Panc1 (cell line): ENCODE results near the gene RAB40B. TPM values are rescaled to one million over a fixed set of nuclear protein-coding genes. Genes with fewer than 3 reads are reported as not detected.

Experiments
- ATAC-seq: fragments of 200-7000 bp; cut with Tn5 transposase; 2 replicates; pipeline ENCODE4 v1.9.1; 2020; ENCODE audit warnings: mild to moderate bottlenecking, moderate library complexity
- BruUV-seq: library from RNA; stranded (reverse); fragments of 400-500 nt; replicated peaks from 2 replicates; lab custom pipeline; 2021; lab: Mats Ljungman, UMichigan
- CTCF ChIA-PET: fragments of 300-600 bp; sonication (Branson Sonifier 250); formaldehyde crosslinking; loops from one replicate; lab custom pipeline; 2022; ENCODE audit warnings: antibody characterized with exemption; lab: Charles Lee
- POLR2A ChIA-PET: fragments of 300-600 bp; sonication (Branson Sonifier 250); formaldehyde crosslinking; loops from one replicate; lab custom pipeline; 2022; ENCODE audit warnings: antibody characterized with exemption; lab: Charles Lee
- DNase-seq: peaks from one replicate; pipeline ENCODE4 v3.0.0-alpha.2; 2010; ENCODE audit warnings: low read depth, low spot score
- H3K27ac ChIP-seq: 2 replicates; pipeline ENCODE4 v1.5.1; 2011; ENCODE audit warnings: mild to moderate bottlenecking, low read length, inconsistent platforms
- H3K27me3 ChIP-seq: fragments of 200-500 bp; sonication (Bioruptor generic); 2 replicates; pipeline ENCODE4 v1.6.0; 2014; ENCODE audit warnings: low read length, inconsistent platforms; ENCODE audit not compliant: control insufficient read depth, insufficient read depth
- H3K36me3 ChIP-seq: fragments of 200-500 bp; sonication (Bioruptor generic); 2 replicates; pipeline ENCODE4 v1.5.1; 2014; ENCODE audit warnings: inconsistent platforms, mild to moderate bottlenecking, low read length, moderate library complexity; ENCODE audit not compliant: control insufficient read depth, insufficient read depth
- H3K4me1 ChIP-seq: 2 replicates; pipeline ENCODE4 v1.5.1; 2011; ENCODE audit warnings: inconsistent platforms, mild to moderate bottlenecking, low read length, moderate library complexity; ENCODE audit not compliant: control insufficient read depth, insufficient read depth
- H3K4me3 ChIP-seq, 2 experiments: 2 replicates each; pipeline ENCODE4 v1.5.1; 2011 to 2012; ENCODE audit warnings: low read depth in 2 of 2, low read length in 2 of 2, mild to moderate bottlenecking in 2 of 2, inconsistent platforms in 1 of 2, moderate library complexity in 1 of 2
- H3K9me3 ChIP-seq: fragments of 200-500 bp; sonication (Bioruptor generic); 2 replicates; pipeline ENCODE4 v1.5.1; 2014; ENCODE audit warnings: low read depth, mild to moderate bottlenecking, inconsistent platforms, low read length, moderate library complexity; ENCODE audit not compliant: control insufficient read depth, insufficient read depth
- CTCF ChIP-seq: fragments of 450-650 bp; IDR thresholded peaks from 2 replicates; pipeline ENCODE4 v1.5.1; 2017; ENCODE audit warnings: mild to moderate bottlenecking
- POLR2AphosphoS5 ChIP-seq: IDR thresholded peaks from 2 replicates; pipeline ENCODE4 v1.6.1; 2012; ENCODE audit warnings: mild to moderate bottlenecking, low read depth, low read length, moderate library complexity
- REST ChIP-seq, 2 experiments: IDR thresholded peaks; 2 replicates each; pipeline ENCODE4 v1.6.1; 2011 to 2012; ENCODE audit warnings: low read depth in 2 of 2, control low read depth in 1 of 2, low read length in 1 of 2, mild to moderate bottlenecking in 1 of 2, moderate library complexity in 1 of 2; ENCODE audit not compliant: insufficient read depth in 1 of 2
- SIN3A ChIP-seq: IDR thresholded peaks from 2 replicates; pipeline ENCODE4 v1.6.1; 2012; ENCODE audit warnings: low read depth, mild to moderate bottlenecking, low read length, moderate library complexity, borderline replicate concordance; ENCODE audit not compliant: insufficient read depth
- TCF7L2 ChIP-seq: IDR thresholded peaks from 2 replicates; pipeline ENCODE4 v1.6.1; 2011; ENCODE audit warnings: mild to moderate bottlenecking, low read depth, low read length, inconsistent platforms
- in situ Hi-C: cut with HindIII; loops from 2 replicates; pipeline ENCODE4 v1.10.0; 2016; ENCODE audit warnings: low sequenced_read_pairs, low pct_unique_long_range_greater_than_20kb
- intact Hi-C: fragments of 100-400 bp; cut with micrococcal nuclease; formaldehyde crosslinking; loops from one replicate; pipeline ENCODE4 v1.10.0; 2022; ENCODE audit not compliant: unreplicated experiment
- total RNA-seq: library from RNA; stranded (reverse); gene quantifications from one replicate; pipeline ENCODE4 v1.2.1, GENCODE V29; 2021; ENCODE audit not compliant: unreplicated experiment

The RAB40B gene
- total RNA-seq, 1 experiment from 2014 or later, result 7.1 TPM

- Histone ChIP-seq H3K9me3 (no peaks in the 10 kb centered on the region), H3K4me3 (no peak overlapping the region), H3K4me1 (peaks cover 7% of the 10 kb centered on the region), H3K36me3 (no peaks in the 10 kb centered on the region), H3K27ac (no peak overlapping the region), H3K27me3 (no peaks in the 10 kb centered on the region)
- in situ Hi-C loops, result no loop called here
- no peak for DNase-seq
- ChIA-PET CTCF (interaction anchor here (0.6 to 1.4 kb wide), 2 partner anchors 11 to 25 kb away, joined by 4 to 6 read pairs; no protein-coding TSS in a partner anchor), POLR2A (interaction anchor here (0.6 kb wide), 1 partner anchor 383 kb away, joined by 10 read pairs; no protein-coding TSS in a partner anchor)
- no peak for ATAC-seq
- BruUV-seq, result no TSS peak
- intact Hi-C loops, result no loop called here
- TF ChIP-seq POLR2AphosphoS5 (no peak), TCF7L2 (no peak), REST (IDR thresholded peaks at IDR 0.05; ENCODE audit: insufficient read depth in 1 of 2, low read depth in 2 of 2, low read length in 1 of 2) (no peak), CTCF (no peak), SIN3A (no peak)
These were observed 40.6 kb downstream of the RAB40B start for GRCh38 chr17:82657926-82658325.

- TF ChIP-seq SIN3A (no peak), REST (IDR thresholded peaks at IDR 0.05; ENCODE audit: insufficient read depth in 1 of 2, low read depth in 2 of 2, low read length in 1 of 2) (no peak), TCF7L2 (no peak), CTCF (no peak), POLR2AphosphoS5 (no peak)
- Histone ChIP-seq H3K4me1 (peaks cover 7% of the 10 kb centered on the region), H3K9me3 (no peaks in the 10 kb centered on the region), H3K36me3 (no peaks in the 10 kb centered on the region), H3K27ac (no peak overlapping the region), H3K4me3 (no peak overlapping the region), H3K27me3 (no peaks in the 10 kb centered on the region)
- POLR2A ChIA-PET, result no interaction called here
- in situ Hi-C loops (no loop called here), intact Hi-C loops (no loop called here)
- DNase-seq (no peak), ATAC-seq (no peak)
- CTCF ChIA-PET, result interaction anchor here (0.6 kb wide), 1 partner anchor 24 kb away, joined by 8 read pairs; no protein-coding TSS in a partner anchor
- BruUV-seq, result no TSS peak
These were observed 42.2 kb downstream of the RAB40B start for GRCh38 chr17:82656266-82656665.
